Glutamatergic neuron (in vitro differentiated cells): ENCODE measurements around the gene LENG8. TPM values are rescaled to one million over a fixed set of nuclear protein-coding genes. Genes with fewer than 3 reads are reported as not detected.
"Not testable (repeated sequence)": the region's sequence is repeated elsewhere in the genome, so short reads cannot be mapped to it uniquely, and the experiment has no call there.

Experiments used
- DNase-seq: peaks from one replicate; pipeline ENCODE4 v3.0.0; 2022
- H3K27ac Mint-ChIP-seq: one replicate; pipeline ENCODE4 v1.8.0; 2020; ENCODE audit warnings: mild to moderate bottlenecking, mixed read lengths, inconsistent platforms; ENCODE audit not compliant: unreplicated experiment
- H3K27me3 Mint-ChIP-seq: one replicate; pipeline ENCODE4 v1.8.0; 2020; ENCODE audit warnings: mild to moderate bottlenecking, moderate library complexity, mixed read lengths, inconsistent platforms; ENCODE audit not compliant: unreplicated experiment
- H3K36me3 Mint-ChIP-seq: one replicate; pipeline ENCODE4 v1.8.0; 2020; ENCODE audit warnings: mild to moderate bottlenecking, mixed read lengths, inconsistent platforms; ENCODE audit not compliant: unreplicated experiment
- H3K4me1 Mint-ChIP-seq: one replicate; pipeline ENCODE4 v1.8.0; 2020; ENCODE audit warnings: mild to moderate bottlenecking, low read depth, mixed read lengths, inconsistent platforms; ENCODE audit not compliant: unreplicated experiment
- H3K4me3 Mint-ChIP-seq: one replicate; pipeline ENCODE4 v1.8.0; 2020; ENCODE audit warnings: mild to moderate bottlenecking, mixed read lengths, inconsistent platforms; ENCODE audit not compliant: unreplicated experiment
- H3K9me3 Mint-ChIP-seq: one replicate; pipeline ENCODE4 v1.8.0; 2020; ENCODE audit warnings: mild to moderate bottlenecking, moderate library complexity, mixed read lengths, inconsistent platforms; ENCODE audit not compliant: unreplicated experiment
- total RNA-seq: library from RNA; stranded (reverse); fragmentation: NEBNext Ultra II Directional; extraction: Animal tissue kit (Norgen Biotek cat#: 25700); gene quantifications from one replicate; pipeline ENCODE4 v1.2.1, GENCODE V29; 2021; ENCODE audit not compliant: unreplicated experiment
- TF ChIP-seq, protein P1 (sequence below): fragments of 200-600 bp; sonication (generic); IDR thresholded peaks from one replicate; pipeline ENCODE4 v1.5.0; 2021; ENCODE audit not compliant: partially characterized antibody, unreplicated experiment

The LENG8 gene
- total RNA-seq, 1 donor from 2014 or later, result 278 TPM

GRCh38 chr19:54507824-54508223 is 58.8 kb downstream of the LENG8 start:
- Mint-ChIP-seq H3K4me3 (no peak overlapping the region), H3K4me1 (no peaks in the 10 kb centered on the region), H3K9me3 (no peaks in the 10 kb centered on the region), H3K27me3 (peaks cover 4% of the 10 kb centered on the region), H3K27ac (no peak overlapping the region), H3K36me3 (no peaks in the 10 kb centered on the region)
- no peak for DNase-seq
- TF ChIP-seq, protein P1, sequence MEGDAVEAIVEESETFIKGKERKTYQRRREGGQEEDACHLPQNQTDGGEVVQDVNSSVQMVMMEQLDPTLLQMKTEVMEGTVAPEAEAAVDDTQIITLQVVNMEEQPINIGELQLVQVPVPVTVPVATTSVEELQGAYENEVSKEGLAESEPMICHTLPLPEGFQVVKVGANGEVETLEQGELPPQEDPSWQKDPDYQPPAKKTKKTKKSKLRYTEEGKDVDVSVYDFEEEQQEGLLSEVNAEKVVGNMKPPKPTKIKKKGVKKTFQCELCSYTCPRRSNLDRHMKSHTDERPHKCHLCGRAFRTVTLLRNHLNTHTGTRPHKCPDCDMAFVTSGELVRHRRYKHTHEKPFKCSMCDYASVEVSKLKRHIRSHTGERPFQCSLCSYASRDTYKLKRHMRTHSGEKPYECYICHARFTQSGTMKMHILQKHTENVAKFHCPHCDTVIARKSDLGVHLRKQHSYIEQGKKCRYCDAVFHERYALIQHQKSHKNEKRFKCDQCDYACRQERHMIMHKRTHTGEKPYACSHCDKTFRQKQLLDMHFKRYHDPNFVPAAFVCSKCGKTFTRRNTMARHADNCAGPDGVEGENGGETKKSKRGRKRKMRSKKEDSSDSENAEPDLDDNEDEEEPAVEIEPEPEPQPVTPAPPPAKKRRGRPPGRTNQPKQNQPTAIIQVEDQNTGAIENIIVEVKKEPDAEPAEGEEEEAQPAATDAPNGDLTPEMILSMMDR, result no peak

DNA sequence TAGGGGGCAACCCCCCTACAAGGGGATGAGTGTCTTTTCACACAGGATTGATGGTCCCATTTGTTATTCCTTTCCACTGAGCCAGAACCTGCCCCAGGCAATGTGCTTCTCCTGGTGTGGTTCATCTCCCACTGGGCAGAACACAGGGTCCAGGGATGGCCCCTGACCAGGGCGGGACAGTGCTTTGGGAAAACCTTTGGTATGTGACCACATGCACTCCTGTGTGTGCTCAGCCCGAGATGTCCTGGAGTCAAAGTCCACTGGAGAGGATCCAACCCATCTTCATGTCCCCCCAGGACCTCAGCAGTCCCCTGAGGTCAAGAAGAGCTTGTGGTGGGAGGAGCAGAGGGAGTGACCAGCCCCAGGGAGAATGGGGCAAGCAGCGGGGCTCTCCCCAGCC is 59.5 kb downstream of the LENG8 start:
- not testable (repeated sequence) for H3K27ac Mint-ChIP-seq, H3K36me3 Mint-ChIP-seq, H3K9me3 Mint-ChIP-seq, DNase-seq, H3K4me1 Mint-ChIP-seq, H3K4me3 Mint-ChIP-seq, H3K27me3 Mint-ChIP-seq

DNA sequence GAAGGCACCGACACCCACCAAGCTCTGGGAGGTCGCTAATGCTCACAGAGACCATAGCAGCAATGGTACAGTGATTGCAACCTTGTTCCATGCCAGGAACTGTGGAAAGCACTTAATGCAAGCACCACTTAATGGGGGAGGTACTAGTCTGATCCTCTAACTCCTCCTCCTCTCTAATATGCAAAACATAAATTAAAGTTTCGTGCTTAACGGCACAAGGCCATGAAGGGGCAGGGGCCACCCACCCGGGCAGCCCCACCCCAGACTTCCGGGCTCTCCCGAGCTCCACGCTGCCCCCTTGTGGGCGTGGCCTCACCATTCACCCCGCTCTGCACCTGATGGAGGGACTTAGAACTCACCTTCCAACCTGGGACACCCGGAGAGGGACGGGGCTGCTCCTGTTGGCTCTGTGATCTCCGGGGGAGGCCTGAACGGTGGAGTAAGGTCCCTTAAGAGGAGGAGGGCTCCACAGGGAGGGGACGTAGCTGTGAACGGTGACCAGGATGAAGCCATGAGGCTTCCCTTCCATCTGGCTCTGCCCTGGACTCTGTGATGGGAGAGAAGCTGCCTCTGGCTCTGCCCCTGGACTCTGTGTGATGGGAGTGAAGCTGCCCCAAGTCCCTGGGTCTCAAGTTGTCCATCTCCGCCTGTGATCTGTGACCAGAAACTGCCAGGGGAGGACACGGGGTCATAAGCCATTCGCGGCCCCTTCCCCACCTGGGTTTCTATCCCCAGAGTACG is 60.4 kb downstream of the LENG8 start:
- H3K4me1 Mint-ChIP-seq, H3K9me3 Mint-ChIP-seq, H3K27me3 Mint-ChIP-seq, H3K36me3 Mint-ChIP-seq, H3K4me3 Mint-ChIP-seq, H3K27ac Mint-ChIP-seq, DNase-seq: not testable (repeated sequence)

Other genes with a start within 250 kb of the LENG8 start
- 557 TPM for gene RPS9, start 248.3 kb upstream of the LENG8 start, total RNA-seq
- gene LILRB3, start 226.2 kb upstream of the LENG8 start, total RNA-seq, result not detected
- gene LILRA6, start 206.4 kb upstream of the LENG8 start, total RNA-seq, result not detected
- 0.17 TPM for gene LILRB5, start 191.9 kb upstream of the LENG8 start, total RNA-seq
- gene LILRB2, start 168.1 kb upstream of the LENG8 start, total RNA-seq, result 0.54 TPM
- gene LILRA5, start 136.0 kb upstream of the LENG8 start, total RNA-seq, result not detected
- gene LILRA4, start 110.0 kb upstream of the LENG8 start, total RNA-seq, result not detected
- not detected for gene LAIR1, start 84.3 kb upstream of the LENG8 start, total RNA-seq
- gene TTYH1, start 33.7 kb upstream of the LENG8 start, total RNA-seq, result 2.9 TPM
- gene LENG9, start 14.6 kb downstream of the LENG8 start, total RNA-seq, result 4.7 TPM
- gene CDC42EP5, start 24.1 kb downstream of the LENG8 start, total RNA-seq, result not detected
- gene LAIR2, start 53.6 kb downstream of the LENG8 start, total RNA-seq, result not detected
- gene LILRA2, start 124.6 kb downstream of the LENG8 start, total RNA-seq, result not detected
- not detected for gene LILRA1, start 144.4 kb downstream of the LENG8 start, total RNA-seq
- 0.22 TPM for gene LILRB1, start 181.3 kb downstream of the LENG8 start, total RNA-seq
- gene LILRB4, start 213.8 kb downstream of the LENG8 start, total RNA-seq, result 0.44 TPM